ENCODE data around the gene PDZD11.
A peak's percentile ranks its signal among the peaks of the same experiment; 100 is the strongest.
"Not testable (repeated sequence)": the region's sequence is repeated elsewhere in the genome, so short reads cannot be mapped to it uniquely, and the experiment has no call there.

Gene PDZD11

GRCh38 chrX:70289168-70289792 lies 447 bp downstream of the PDZD11 start:
- Histone ChIP-seq H3K9me3 (ENCODE audit: control insufficient read depth, insufficient read depth, low read length) (peaks cover 2% of the 10 kb centered on the region), H3K9ac (ENCODE audit: low read depth, low read length) (peak overlapping the region; percentile 26), H3K36me3 (ENCODE audit: control insufficient read depth, insufficient read depth, low read length) (peaks cover 2% of the 10 kb centered on the region), H3K4me1 (ENCODE audit: control insufficient read depth, insufficient read depth, low read length) (peaks cover 3% of the 10 kb centered on the region), H3K27me3 (ENCODE audit: control insufficient read depth, insufficient read depth, low read length) (no peaks in the 10 kb centered on the region), H3K4me3 (ENCODE audit: low read depth, low read length) (peak overlapping the region; percentile 77)

- no peak within 1 kb of the TSS for H3K9ac ChIP-seq (ENCODE audit: low read depth, low read length)
- peaks cover 2% of the 10 kb centered on the region for H3K9me3 ChIP-seq (ENCODE audit: control insufficient read depth, insufficient read depth, low read length)
- H3K36me3 ChIP-seq (ENCODE audit: control insufficient read depth, insufficient read depth, low read length): peaks cover 2% of the 10 kb centered on the region
- H3K27me3 ChIP-seq (ENCODE audit: control insufficient read depth, insufficient read depth, low read length): no peaks in the 10 kb centered on the region
- no peaks in the 10 kb centered on the region for H3K4me1 ChIP-seq (ENCODE audit: control insufficient read depth, insufficient read depth, low read length)
- no peak within 1 kb of the TSS for H3K4me3 ChIP-seq (ENCODE audit: low read depth, low read length)
These were observed 7.8 kb downstream of the PDZD11 start, which contains the start of gene RAB41 for GRCh38 chrX:70281951-70282350. RAB41 (plus strand) TSS chrX:70282172; CDS start chrX:70282218, 46 bp downstream.

- Histone ChIP-seq H3K9me3 (ENCODE audit: control insufficient read depth, insufficient read depth, low read length) (peaks cover 2% of the 10 kb centered on the region), H3K4me1 (ENCODE audit: control insufficient read depth, insufficient read depth, low read length) (no peaks in the 10 kb centered on the region), H3K27me3 (ENCODE audit: control insufficient read depth, insufficient read depth, low read length) (no peaks in the 10 kb centered on the region), H3K9ac (ENCODE audit: low read depth, low read length) (no peak overlapping the region), H3K4me3 (ENCODE audit: low read depth, low read length) (no peak overlapping the region), H3K36me3 (ENCODE audit: control insufficient read depth, insufficient read depth, low read length) (no peaks in the 10 kb centered on the region)
These were observed 9.2 kb downstream of the PDZD11 start for GRCh38 chrX:70280573-70280972.

- Histone ChIP-seq H3K9me3 (ENCODE audit: control insufficient read depth, insufficient read depth, low read length) (peaks cover 2% of the 10 kb centered on the region), H3K4me1 (ENCODE audit: control insufficient read depth, insufficient read depth, low read length) (no peaks in the 10 kb centered on the region), H3K4me3 (ENCODE audit: low read depth, low read length) (no peak overlapping the region), H3K27me3 (ENCODE audit: control insufficient read depth, insufficient read depth, low read length) (no peaks in the 10 kb centered on the region), H3K9ac (ENCODE audit: low read depth, low read length) (no peak overlapping the region), H3K36me3 (ENCODE audit: control insufficient read depth, insufficient read depth, low read length) (no peaks in the 10 kb centered on the region)
These were observed 10.6 kb downstream of the PDZD11 start for GRCh38 chrX:70279081-70279480.

GRCh38 chrX:70274029-70274428 lies 15.7 kb downstream of the PDZD11 start:
- not testable (repeated sequence) for H3K9me3 ChIP-seq (ENCODE audit: control insufficient read depth, insufficient read depth, low read length); H3K4me3 ChIP-seq (ENCODE audit: low read depth, low read length); H3K9ac ChIP-seq (ENCODE audit: low read depth, low read length); H3K36me3 ChIP-seq (ENCODE audit: control insufficient read depth, insufficient read depth, low read length); H3K4me1 ChIP-seq (ENCODE audit: control insufficient read depth, insufficient read depth, low read length); H3K27me3 ChIP-seq (ENCODE audit: control insufficient read depth, insufficient read depth, low read length)

GRCh38 chrX:70268034-70268433 lies 21.7 kb downstream of the PDZD11 start, which contains the start of gene ARR3:
ARR3 (plus strand) TSS chrX:70268334; CDS start chrX:70269386, 1,052 bp downstream.
- Histone ChIP-seq H3K36me3 (ENCODE audit: control insufficient read depth, insufficient read depth, low read length) (no peaks in the 10 kb centered on the region), H3K9ac (ENCODE audit: low read depth, low read length) (no peak within 1 kb of the TSS), H3K9me3 (ENCODE audit: control insufficient read depth, insufficient read depth, low read length) (no peaks in the 10 kb centered on the region), H3K27me3 (ENCODE audit: control insufficient read depth, insufficient read depth, low read length) (no peaks in the 10 kb centered on the region), H3K4me3 (ENCODE audit: low read depth, low read length) (no peak within 1 kb of the TSS), H3K4me1 (ENCODE audit: control insufficient read depth, insufficient read depth, low read length) (no peaks in the 10 kb centered on the region)

GRCh38 chrX:70264784-70265183 lies 24.9 kb downstream of the PDZD11 start:
- H3K4me1 ChIP-seq (ENCODE audit: control insufficient read depth, insufficient read depth, low read length): no peaks in the 10 kb centered on the region
- H3K4me3 ChIP-seq (ENCODE audit: low read depth, low read length): no peak overlapping the region
- no peak overlapping the region for H3K9ac ChIP-seq (ENCODE audit: low read depth, low read length)
- H3K9me3 ChIP-seq (ENCODE audit: control insufficient read depth, insufficient read depth, low read length): no peaks in the 10 kb centered on the region
- no peaks in the 10 kb centered on the region for H3K36me3 ChIP-seq (ENCODE audit: control insufficient read depth, insufficient read depth, low read length)
- H3K27me3 ChIP-seq (ENCODE audit: control insufficient read depth, insufficient read depth, low read length): no peaks in the 10 kb centered on the region

- no peak overlapping the region for H3K4me3 ChIP-seq (ENCODE audit: low read depth, low read length)
- H3K4me1 ChIP-seq (ENCODE audit: control insufficient read depth, insufficient read depth, low read length): no peaks in the 10 kb centered on the region
- no peaks in the 10 kb centered on the region for H3K36me3 ChIP-seq (ENCODE audit: control insufficient read depth, insufficient read depth, low read length)
- no peaks in the 10 kb centered on the region for H3K9me3 ChIP-seq (ENCODE audit: control insufficient read depth, insufficient read depth, low read length)
- H3K9ac ChIP-seq (ENCODE audit: low read depth, low read length): no peak overlapping the region
- no peaks in the 10 kb centered on the region for H3K27me3 ChIP-seq (ENCODE audit: control insufficient read depth, insufficient read depth, low read length)
These were observed 26.7 kb downstream of the PDZD11 start for GRCh38 chrX:70262952-70263567.

- no peak within 1 kb of the TSS for H3K4me3 ChIP-seq (ENCODE audit: low read depth, low read length)
- H3K9ac ChIP-seq (ENCODE audit: low read depth, low read length): no peak within 1 kb of the TSS
- H3K36me3 ChIP-seq (ENCODE audit: control insufficient read depth, insufficient read depth, low read length): no peaks in the 10 kb centered on the region
These were observed 29.6 kb downstream of the PDZD11 start, which contains the start of gene P2RY4 for GRCh38 chrX:70260104-70260503. P2RY4 (minus strand) TSS chrX:70260204; CDS start chrX:70259624, 580 bp downstream.

GRCh38 chrX:70257423-70258288 lies 32.1 kb downstream of the PDZD11 start:
- Histone ChIP-seq H3K9ac (ENCODE audit: low read depth, low read length) (no peak overlapping the region), H3K4me1 (ENCODE audit: control insufficient read depth, insufficient read depth, low read length) (no peaks in the 10 kb centered on the region), H3K36me3 (ENCODE audit: control insufficient read depth, insufficient read depth, low read length) (no peaks in the 10 kb centered on the region), H3K4me3 (ENCODE audit: low read depth, low read length) (no peak overlapping the region), H3K27me3 (ENCODE audit: control insufficient read depth, insufficient read depth, low read length) (no peaks in the 10 kb centered on the region), H3K9me3 (ENCODE audit: control insufficient read depth, insufficient read depth, low read length) (no peaks in the 10 kb centered on the region)

More at GRCh38 chrX:70260104-70260503, 29.6 kb downstream of the PDZD11 start, which contains the start of gene P2RY4:
- H3K9me3 ChIP-seq (ENCODE audit: control insufficient read depth, insufficient read depth, low read length): no peaks in the 10 kb centered on the region
- no peaks in the 10 kb centered on the region for H3K4me1 ChIP-seq (ENCODE audit: control insufficient read depth, insufficient read depth, low read length)
- H3K27me3 ChIP-seq (ENCODE audit: control insufficient read depth, insufficient read depth, low read length): no peaks in the 10 kb centered on the region

GRCh38 chrX:70255452-70255851 lies 34.3 kb downstream of the PDZD11 start:
- H3K9ac ChIP-seq (ENCODE audit: low read depth, low read length): no peak overlapping the region
- H3K4me1 ChIP-seq (ENCODE audit: control insufficient read depth, insufficient read depth, low read length): no peaks in the 10 kb centered on the region
- H3K4me3 ChIP-seq (ENCODE audit: low read depth, low read length): no peak overlapping the region
- no peaks in the 10 kb centered on the region for H3K36me3 ChIP-seq (ENCODE audit: control insufficient read depth, insufficient read depth, low read length)
- H3K9me3 ChIP-seq (ENCODE audit: control insufficient read depth, insufficient read depth, low read length): no peaks in the 10 kb centered on the region
- no peaks in the 10 kb centered on the region for H3K27me3 ChIP-seq (ENCODE audit: control insufficient read depth, insufficient read depth, low read length)
